GM18520 (cell line): ENCODE data around the gene EFNA4.

Experiments used
- ATAC-seq: cut with Tn5 transposase; IDR thresholded peaks from one replicate; pipeline ENCODE4 v1.9.1; 2021; ENCODE audit not compliant: unreplicated experiment

The EFNA4 gene

GRCh38 chr1:155085504-155086127, 22.1 kb downstream of the EFNA4 start:
- no peak for ATAC-seq

GRCh38 chr1:155086128-155086741, 22.7 kb downstream of the EFNA4 start:
- ATAC-seq = no peak

- ATAC-seq = no peak
These were observed 23.5 kb downstream of the EFNA4 start for GRCh38 chr1:155086856-155087535.

GRCh38 chr1:155091071-155092051, 27.8 kb downstream of the EFNA4 start:
- ATAC-seq = no peak

- ATAC-seq = no peak
These were observed 28.6 kb downstream of the EFNA4 start for GRCh38 chr1:155092131-155092530.

GRCh38 chr1:155092641-155093040, 29.1 kb downstream of the EFNA4 start:
- no peak for ATAC-seq

- no peak for ATAC-seq
These were observed 30.5 kb downstream of the EFNA4 start for GRCh38 chr1:155093911-155094621.

- ATAC-seq = no peak
These were observed 31.0 kb downstream of the EFNA4 start for GRCh38 chr1:155094622-155094948.

GRCh38 chr1:155099331-155099730, 35.8 kb downstream of the EFNA4 start:
- ATAC-seq = no peak

GRCh38 chr1:155103325-155103724, 39.8 kb downstream of the EFNA4 start:
- no peak for ATAC-seq

GRCh38 chr1:155104605-155105534, 41.3 kb downstream of the EFNA4 start:
- ATAC-seq = no peak

GRCh38 chr1:155105604-155106011, 42.1 kb downstream of the EFNA4 start:
- no peak for ATAC-seq

GRCh38 chr1:155106862-155107261, 43.3 kb downstream of the EFNA4 start:
- ATAC-seq = no peak

GRCh38 chr1:155107309-155108264, 44.0 kb downstream of the EFNA4 start:
- no peak for ATAC-seq

GRCh38 chr1:155108296-155108695, 44.8 kb downstream of the EFNA4 start:
- no peak for ATAC-seq

GRCh38 chr1:155110381-155110780, 46.8 kb downstream of the EFNA4 start:
- no peak for ATAC-seq

- no peak for ATAC-seq
These were observed 47.3 kb downstream of the EFNA4 start for GRCh38 chr1:155110826-155111225.

- no peak for ATAC-seq
These were observed 50.0 kb downstream of the EFNA4 start for GRCh38 chr1:155113450-155113980.
